Ovary (tissue), 9 donors: Measurements from ENCODE around the gene KAT6B. TPM values are rescaled to one million over a fixed set of nuclear protein-coding genes. Genes with fewer than 3 reads are reported as not detected.

ENCODE experiments used
- DNase-seq, 5 donors: peaks; one replicate each; pipeline ENCODE4 v3.0.0-alpha.2; 2019 to 2020
- H3K27ac ChIP-seq, 2 donors: fragments of 200-600 bp; one replicate each; pipeline versions ENCODE4 v1.5.1 to v1.8.0; 2019 to 2022
- H3K27me3 ChIP-seq: fragments of 200-600 bp; one replicate; pipeline ENCODE4 v1.8.0; 2022
- H3K36me3 ChIP-seq: fragments of 200-600 bp; sonication (generic); one replicate; pipeline ENCODE4 v1.5.1; 2019
- H3K4me1 ChIP-seq: one replicate; pipeline ENCODE4 v1.8.1; 2013; ENCODE audit warnings: mild to moderate bottlenecking, moderate library complexity; ENCODE audit not compliant: insufficient read depth
- H3K4me3 ChIP-seq: fragments of 200-600 bp; sonication (generic); one replicate; pipeline ENCODE4 v1.5.1; 2017
- H3K9me3 ChIP-seq, 2 donors: fragments of 200-600 bp in 1 of 2; sonication (generic) in 1 of 2; one replicate each; pipeline versions ENCODE4 v1.5.1 to v1.8.1; 2013 to 2019; ENCODE audit warnings: mild to moderate bottlenecking in 1 of 2, moderate library complexity in 1 of 2
- EP300 ChIP-seq: sonication (generic); formaldehyde crosslinking; IDR thresholded peaks from one replicate; pipeline ENCODE4 v1.6.1; 2017; ENCODE audit warnings: antibody characterized with exemption
- POLR2A ChIP-seq: fragments of 450-650 bp; IDR thresholded peaks from one replicate; pipeline ENCODE4 v1.6.1; 2017; ENCODE audit warnings: antibody characterized with exemption, mild to moderate bottlenecking, moderate library complexity
- WGBS, 3 donors: extraction: QIAGEN DNeasy Blood & Tissue Kit in 1 of 3; methylation state at CpG; one replicate each; pipeline versions ENCODE4 v1.1.5 to v1.1.7; 2013 to 2017; 5-methylcytosine and 5-hydroxymethylcytosine counted together
- intact Hi-C, 4 donors: fragments of 100-400 bp; cut with DNase I; formaldehyde crosslinking; loops; one replicate each; pipeline versions ENCODE4 v1.11.0 to v1.15.1; 2022 to 2023
- polyA plus RNA-seq, 2 donors: library from polyadenylated mRNA; stranded (reverse); fragments of 200-250 nt in 1 of 2; fragments of 350-450 nt in 1 of 2; fragmentation: Illumina TruSeq in 1 of 2; extraction: RNeasy Lipid Tissue Mini Kit (QIAGEN cat#74804) in 1 of 2; gene quantifications; one replicate each; pipeline ENCODE4 v1.2.3, GENCODE V29; 2013 to 2014
- total RNA-seq, 7 donors: library from RNA; depleted of rRNA in 2 of 7; stranded (reverse); fragments of >200 nt in 2 of 7; fragmentation: NEBNext Ultra II Directional in 3 of 7; extraction: Animal tissue kit (Norgen Biotek cat#: 25700) in 3 of 7; gene quantifications; one replicate each; pipeline versions ENCODE4 v1.1.0 to v1.2.4, GENCODE V29; 2016 to 2023
- TF ChIP-seq, protein P1 (sequence below), 3 donors: fragments of 450-650 bp in 2 of 3; fragments of 200-600 bp in 1 of 3; IDR thresholded peaks; one replicate each; pipeline versions ENCODE4 v1.5.1 to v1.8.0; 2016 to 2022; ENCODE audit warnings: antibody characterized with exemption in 3 of 3, mild to moderate bottlenecking in 1 of 3
- donor health status: DM: no; HTN: no; CAD: no; lungs with moderate emphysema.
- donor health status: DM: no; HTN: no; CAD: no.
- donor health status: Bipolar disorder and iron deficiency.
- donor health status: DM: yes; HTN: yes; CAD: no.
- donor health status: DM: no; HTN: no; CAD: no.
- donor health status: DM: yes; HTN: yes; CAD: no.

KAT6B gene
- total and polyA plus RNA-seq, 9 donors, result 14.9 to 61.6 (median 49.2) TPM

DNA sequence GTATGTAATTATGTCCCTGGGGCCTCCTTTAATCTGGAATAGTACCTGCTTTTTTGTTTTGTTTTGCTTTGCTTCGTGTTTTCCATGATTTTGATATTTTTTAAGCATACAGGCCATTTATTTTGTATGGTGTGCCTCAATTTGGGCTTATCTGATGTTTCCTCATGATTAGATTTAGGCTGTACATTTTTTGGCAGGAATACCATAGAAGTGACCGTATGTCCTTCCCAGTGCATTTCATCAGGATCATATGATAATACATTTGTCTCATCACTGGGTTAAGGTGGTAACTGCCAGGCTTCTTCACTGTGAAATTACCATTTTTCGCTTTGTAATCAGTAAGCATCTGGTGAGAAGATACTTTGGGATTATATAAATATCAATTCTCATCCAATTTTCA, 167.2 kb downstream of the KAT6B start:
- no peaks in the 10 kb centered on the region for H3K36me3 ChIP-seq
- H3K4me1 ChIP-seq, result peaks cover 2% of the 10 kb centered on the region
- intact Hi-C loops, result no loop called here
- H3K9me3 ChIP-seq, result no peaks in the 10 kb centered on the region
- TF ChIP-seq POLR2A (no peak), EP300 (no peak)
- TF ChIP-seq, protein P1, sequence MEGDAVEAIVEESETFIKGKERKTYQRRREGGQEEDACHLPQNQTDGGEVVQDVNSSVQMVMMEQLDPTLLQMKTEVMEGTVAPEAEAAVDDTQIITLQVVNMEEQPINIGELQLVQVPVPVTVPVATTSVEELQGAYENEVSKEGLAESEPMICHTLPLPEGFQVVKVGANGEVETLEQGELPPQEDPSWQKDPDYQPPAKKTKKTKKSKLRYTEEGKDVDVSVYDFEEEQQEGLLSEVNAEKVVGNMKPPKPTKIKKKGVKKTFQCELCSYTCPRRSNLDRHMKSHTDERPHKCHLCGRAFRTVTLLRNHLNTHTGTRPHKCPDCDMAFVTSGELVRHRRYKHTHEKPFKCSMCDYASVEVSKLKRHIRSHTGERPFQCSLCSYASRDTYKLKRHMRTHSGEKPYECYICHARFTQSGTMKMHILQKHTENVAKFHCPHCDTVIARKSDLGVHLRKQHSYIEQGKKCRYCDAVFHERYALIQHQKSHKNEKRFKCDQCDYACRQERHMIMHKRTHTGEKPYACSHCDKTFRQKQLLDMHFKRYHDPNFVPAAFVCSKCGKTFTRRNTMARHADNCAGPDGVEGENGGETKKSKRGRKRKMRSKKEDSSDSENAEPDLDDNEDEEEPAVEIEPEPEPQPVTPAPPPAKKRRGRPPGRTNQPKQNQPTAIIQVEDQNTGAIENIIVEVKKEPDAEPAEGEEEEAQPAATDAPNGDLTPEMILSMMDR (IDR thresholded peaks at IDR 0.05), result no peak
- no peak overlapping the region for H3K27ac ChIP-seq
- 91 to 96% (median 93%) methylated on average over 3 of the region's 3 CpGs for WGBS, 3 donors
- no peaks in the 10 kb centered on the region for H3K27me3 ChIP-seq
- no peak for DNase-seq
- no peak overlapping the region for H3K4me3 ChIP-seq

DNA sequence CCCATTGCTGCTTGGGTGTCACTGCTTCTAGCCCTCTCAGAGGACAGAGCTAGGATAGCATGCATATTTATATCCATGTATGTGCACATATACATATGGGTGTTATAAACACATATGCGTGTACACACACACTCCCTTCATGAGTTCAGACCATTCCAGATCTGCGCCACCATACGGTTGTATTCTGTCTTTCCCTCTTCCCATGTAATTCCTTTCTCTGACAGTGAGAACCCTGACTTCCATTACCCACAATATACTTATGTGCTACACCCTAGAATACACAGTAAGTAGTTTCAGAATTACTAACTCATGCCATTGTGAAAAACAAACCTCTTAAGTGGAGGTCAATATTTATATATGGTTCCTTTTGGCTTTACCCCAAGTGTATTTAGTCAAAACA, 168.5 kb downstream of the KAT6B start:
- no peak overlapping the region for H3K4me3 ChIP-seq
- no peaks in the 10 kb centered on the region for H3K27me3 ChIP-seq
- no peak overlapping the region for H3K27ac ChIP-seq
- intact Hi-C loops, result no loop called here
- DNase-seq, result no peak
- no peaks in the 10 kb centered on the region for H3K9me3 ChIP-seq
- H3K36me3 ChIP-seq, result no peaks in the 10 kb centered on the region
- 94 to 97% (median 95%) methylated on average over 3 of the region's 3 CpGs for WGBS, 3 donors
- no peaks in the 10 kb centered on the region for H3K4me1 ChIP-seq
- TF ChIP-seq, protein P1 (IDR thresholded peaks at IDR 0.05), result no peak
- TF ChIP-seq POLR2A (no peak), EP300 (no peak)

DNA sequence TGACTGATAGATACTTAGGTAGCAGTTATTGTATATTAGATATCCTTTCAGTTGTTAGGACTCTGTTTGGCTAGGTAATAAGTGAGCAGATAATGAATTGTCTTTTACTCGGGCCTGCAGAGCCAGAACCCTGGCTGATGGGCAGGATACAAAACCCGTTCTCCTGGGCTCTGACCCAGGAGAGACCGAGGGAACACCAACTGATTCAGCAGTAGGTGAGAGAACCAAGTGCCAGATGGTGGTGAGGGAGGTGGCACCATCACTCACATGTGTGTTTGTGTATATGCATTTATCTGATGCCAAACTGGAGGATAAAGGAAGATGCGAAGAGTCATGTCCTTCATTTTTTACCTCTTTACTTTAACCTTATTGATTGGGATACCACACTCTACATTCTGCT, 169.4 kb downstream of the KAT6B start:
- TF ChIP-seq, protein P1 (IDR thresholded peaks at IDR 0.05), result no peak
- TF ChIP-seq POLR2A, result no peak
- TF ChIP-seq EP300, result no peak
- Histone ChIP-seq H3K9me3 (no peaks in the 10 kb centered on the region), H3K27ac (no peak overlapping the region), H3K4me1 (no peaks in the 10 kb centered on the region), H3K27me3 (no peaks in the 10 kb centered on the region), H3K4me3 (no peak overlapping the region), H3K36me3 (no peaks in the 10 kb centered on the region)
- 92 to 95% (median 95%) methylated on average over 4 of the region's 4 CpGs for WGBS, 3 donors
- DNase-seq, result no peak
- intact Hi-C loops, result no loop called here

GRCh38 chr10:74997163-74997562, 170.8 kb downstream of the KAT6B start:
- Histone ChIP-seq H3K4me1 (no peaks in the 10 kb centered on the region), H3K27ac (no peak overlapping the region), H3K9me3 (no peaks in the 10 kb centered on the region), H3K36me3 (no peaks in the 10 kb centered on the region), H3K4me3 (no peak overlapping the region), H3K27me3 (no peaks in the 10 kb centered on the region)
- WGBS, 3 donors, result 91 to 95% (median 93%) methylated on average over 4 of the region's 4 CpGs
- intact Hi-C loops, result no loop called here
- TF ChIP-seq POLR2A, result no peak
- no peak for DNase-seq

DNA sequence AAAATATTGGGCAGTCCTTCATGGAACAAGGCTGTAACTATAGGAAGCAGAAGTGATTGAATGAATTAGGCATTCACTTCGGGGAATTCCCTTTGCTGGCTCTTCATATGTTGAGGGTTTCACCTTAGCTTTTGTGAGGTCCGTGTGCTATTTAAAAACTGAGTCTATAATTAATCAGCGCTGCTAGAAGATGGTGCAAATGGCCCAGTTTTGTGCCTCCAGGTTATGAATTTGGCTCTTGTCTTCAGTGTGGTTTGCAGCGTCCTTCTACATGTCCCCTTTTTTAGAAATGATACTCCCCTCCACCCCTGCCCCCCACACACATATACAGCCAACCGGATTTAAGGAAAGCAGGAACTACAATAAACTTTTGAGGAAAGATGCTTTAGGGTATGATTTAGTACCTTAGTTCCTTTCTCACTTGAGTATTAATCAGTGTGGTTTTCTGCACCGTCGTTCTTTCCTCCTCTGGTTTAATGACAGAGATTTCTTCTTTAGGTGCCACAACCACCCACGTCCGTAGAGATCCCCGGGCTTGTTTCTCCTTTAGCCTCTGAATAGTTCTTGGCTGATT, 174.4 kb downstream of the KAT6B start:
- TF ChIP-seq, protein P1 (IDR thresholded peaks at IDR 0.05), result no peak
- DNase-seq, result no peak
- Histone ChIP-seq H3K4me3 (no peak overlapping the region), H3K27me3 (no peaks in the 10 kb centered on the region), H3K27ac (no peak overlapping the region), H3K4me1 (no peaks in the 10 kb centered on the region), H3K9me3 (no peaks in the 10 kb centered on the region), H3K36me3 (no peaks in the 10 kb centered on the region)
- WGBS, 3 donors, result 79 to 92% (median 91%) methylated on average over 10 of the region's 10 CpGs
- intact Hi-C loops, result no loop called here
